Measurements from ENCODE around the gene SCYGR4.

The SCYGR4 gene

GRCh38 chr2:227643990-227644551 lies 26.8 kb downstream of the SCYGR4 start:
- TF ChIP-seq EZH2phosphoT487 (IDR thresholded peaks at IDR 0.05; ENCODE audit: borderline replicate concordance), result no peak
- TF ChIP-seq, protein P1, sequence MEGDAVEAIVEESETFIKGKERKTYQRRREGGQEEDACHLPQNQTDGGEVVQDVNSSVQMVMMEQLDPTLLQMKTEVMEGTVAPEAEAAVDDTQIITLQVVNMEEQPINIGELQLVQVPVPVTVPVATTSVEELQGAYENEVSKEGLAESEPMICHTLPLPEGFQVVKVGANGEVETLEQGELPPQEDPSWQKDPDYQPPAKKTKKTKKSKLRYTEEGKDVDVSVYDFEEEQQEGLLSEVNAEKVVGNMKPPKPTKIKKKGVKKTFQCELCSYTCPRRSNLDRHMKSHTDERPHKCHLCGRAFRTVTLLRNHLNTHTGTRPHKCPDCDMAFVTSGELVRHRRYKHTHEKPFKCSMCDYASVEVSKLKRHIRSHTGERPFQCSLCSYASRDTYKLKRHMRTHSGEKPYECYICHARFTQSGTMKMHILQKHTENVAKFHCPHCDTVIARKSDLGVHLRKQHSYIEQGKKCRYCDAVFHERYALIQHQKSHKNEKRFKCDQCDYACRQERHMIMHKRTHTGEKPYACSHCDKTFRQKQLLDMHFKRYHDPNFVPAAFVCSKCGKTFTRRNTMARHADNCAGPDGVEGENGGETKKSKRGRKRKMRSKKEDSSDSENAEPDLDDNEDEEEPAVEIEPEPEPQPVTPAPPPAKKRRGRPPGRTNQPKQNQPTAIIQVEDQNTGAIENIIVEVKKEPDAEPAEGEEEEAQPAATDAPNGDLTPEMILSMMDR (conservative IDR thresholded peaks at IDR 0.05; ENCODE audit: low read length), result no peak; the same call in 1 of the 2 replicates
- no peaks in the 10 kb centered on the region for H3K79me2 ChIP-seq (ENCODE audit: insufficient read depth, low read length)
- H3K9me3 ChIP-seq (ENCODE audit: insufficient read depth, low read depth, low read length), result no peaks in the 10 kb centered on the region
- no peak overlapping the region for H2AFZ ChIP-seq (ENCODE audit: low read length)
- no peaks in the 10 kb centered on the region for H3F3A ChIP-seq (ENCODE audit: low read depth)
- H3K9ac ChIP-seq (ENCODE audit: low read depth, low read length, poor library complexity, severe bottlenecking), result no peak overlapping the region
- no peaks in the 10 kb centered on the region for H3K4me1 ChIP-seq (ENCODE audit: insufficient read depth, low read length, poor library complexity, severe bottlenecking)
- no peak overlapping the region for H3K4me3 ChIP-seq (ENCODE audit: low read length, poor library complexity, severe bottlenecking)
- no peak overlapping the region for H3K4me2 ChIP-seq (ENCODE audit: low read depth, low read length, poor library complexity, severe bottlenecking)
- no peaks in the 10 kb centered on the region for H4K20me1 ChIP-seq (ENCODE audit: insufficient read depth, low read length, poor library complexity, severe bottlenecking)
- H3K27me3 ChIP-seq (ENCODE audit: insufficient read depth, low read length, poor library complexity, severe bottlenecking), result no peaks in the 10 kb centered on the region
- no peaks in the 10 kb centered on the region for H3K9me2 ChIP-seq (replicated peaks; ENCODE audit: low read depth, low read length)
- no peaks in the 10 kb centered on the region for H3K36me3 ChIP-seq (ENCODE audit: insufficient read depth, low read length)

DNA sequence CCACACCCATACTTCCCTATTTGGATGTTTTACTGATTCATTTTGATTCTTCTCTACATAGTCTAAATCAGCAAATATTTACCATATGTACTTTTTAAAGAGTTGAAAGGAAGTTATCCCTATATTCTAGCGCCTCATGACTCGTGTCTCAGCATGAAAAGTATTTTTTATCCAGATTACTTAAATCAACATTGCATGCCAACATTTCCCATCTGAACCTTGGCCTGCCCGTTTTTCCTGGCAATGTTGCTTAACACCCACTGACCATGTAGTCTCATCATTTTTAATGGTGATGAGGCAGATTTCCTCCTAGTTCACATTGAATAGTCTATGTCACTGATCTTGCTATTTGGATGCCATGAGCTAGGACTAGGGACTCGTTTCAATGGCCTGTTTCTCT lies 36.1 kb downstream of the SCYGR4 start:
- Histone ChIP-seq H3K9me3 (ENCODE audit: insufficient read depth, low read depth, low read length) (no peaks in the 10 kb centered on the region), H3K36me3 (ENCODE audit: insufficient read depth, low read length) (no peaks in the 10 kb centered on the region), H3K4me2 (ENCODE audit: low read depth, low read length, poor library complexity, severe bottlenecking) (no peak overlapping the region), H3K9me2 (replicated peaks; ENCODE audit: low read depth, low read length) (no peaks in the 10 kb centered on the region), H4K20me1 (ENCODE audit: insufficient read depth, low read length, poor library complexity, severe bottlenecking) (no peaks in the 10 kb centered on the region), H3K9ac (ENCODE audit: low read depth, low read length, poor library complexity, severe bottlenecking) (no peak overlapping the region), H3K4me3 (ENCODE audit: low read length, poor library complexity, severe bottlenecking) (no peak overlapping the region), H3F3A (ENCODE audit: low read depth) (no peaks in the 10 kb centered on the region), H3K79me2 (ENCODE audit: insufficient read depth, low read length) (no peaks in the 10 kb centered on the region), H2AFZ (ENCODE audit: low read length) (no peak overlapping the region), H3K27me3 (ENCODE audit: insufficient read depth, low read length, poor library complexity, severe bottlenecking) (no peaks in the 10 kb centered on the region), H3K4me1 (ENCODE audit: insufficient read depth, low read length, poor library complexity, severe bottlenecking) (no peaks in the 10 kb centered on the region)
- no peak for TF ChIP-seq EZH2phosphoT487 (IDR thresholded peaks at IDR 0.05; ENCODE audit: borderline replicate concordance)
- TF ChIP-seq, protein P1 (conservative IDR thresholded peaks at IDR 0.05; ENCODE audit: low read length), result no peak

DNA sequence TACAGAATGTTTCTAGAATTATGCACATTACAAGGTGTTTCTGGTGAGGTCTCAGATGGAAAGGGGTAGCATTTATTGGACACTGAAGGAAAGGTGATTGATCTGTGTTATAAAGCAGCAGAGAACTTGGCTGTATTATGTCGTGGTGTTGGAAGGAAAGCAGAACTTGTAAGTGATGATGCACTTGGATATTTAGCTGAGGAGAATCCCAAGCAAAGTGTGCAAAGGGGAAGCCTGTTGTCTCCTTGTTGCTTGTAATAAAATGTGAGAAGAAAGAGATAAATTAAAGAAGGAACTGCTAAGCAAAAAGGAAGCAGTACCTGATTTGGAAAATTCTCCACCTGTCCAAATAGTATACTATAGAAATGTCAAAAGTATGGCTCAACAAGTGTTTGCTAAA lies 37.1 kb downstream of the SCYGR4 start:
- Histone ChIP-seq H3K4me2 (ENCODE audit: low read depth, low read length, poor library complexity, severe bottlenecking) (no peak overlapping the region), H4K20me1 (ENCODE audit: insufficient read depth, low read length, poor library complexity, severe bottlenecking) (no peaks in the 10 kb centered on the region), H3K4me1 (ENCODE audit: insufficient read depth, low read length, poor library complexity, severe bottlenecking) (no peaks in the 10 kb centered on the region), H3K27me3 (ENCODE audit: insufficient read depth, low read length, poor library complexity, severe bottlenecking) (no peaks in the 10 kb centered on the region), H3K9me3 (ENCODE audit: insufficient read depth, low read depth, low read length) (no peaks in the 10 kb centered on the region), H3F3A (ENCODE audit: low read depth) (no peaks in the 10 kb centered on the region), H3K36me3 (ENCODE audit: insufficient read depth, low read length) (no peaks in the 10 kb centered on the region), H3K9me2 (replicated peaks; ENCODE audit: low read depth, low read length) (no peaks in the 10 kb centered on the region), H2AFZ (ENCODE audit: low read length) (no peak overlapping the region), H3K79me2 (ENCODE audit: insufficient read depth, low read length) (no peaks in the 10 kb centered on the region), H3K9ac (ENCODE audit: low read depth, low read length, poor library complexity, severe bottlenecking) (no peak overlapping the region), H3K4me3 (ENCODE audit: low read length, poor library complexity, severe bottlenecking) (no peak overlapping the region)
- TF ChIP-seq, protein P1 (conservative IDR thresholded peaks at IDR 0.05; ENCODE audit: low read length), result no peak
- no peak for TF ChIP-seq EZH2phosphoT487 (IDR thresholded peaks at IDR 0.05; ENCODE audit: borderline replicate concordance)
